Activated CD4-positive, alpha-beta T cell treated with anti-CD3 and anti-CD28 coated beads, Interleukin-10, Interleukin-2, amounts not matched to agents 100 ng/mL and 50 ng/mL, durations not matched to agents 16 hours and 8 hours (primary cell): ENCODE data around the gene WIZ.

Experiments used
- DNase-seq: peaks from one replicate; pipeline ENCODE4 v3.0.0-alpha.2; 2020

The WIZ gene

DNA sequence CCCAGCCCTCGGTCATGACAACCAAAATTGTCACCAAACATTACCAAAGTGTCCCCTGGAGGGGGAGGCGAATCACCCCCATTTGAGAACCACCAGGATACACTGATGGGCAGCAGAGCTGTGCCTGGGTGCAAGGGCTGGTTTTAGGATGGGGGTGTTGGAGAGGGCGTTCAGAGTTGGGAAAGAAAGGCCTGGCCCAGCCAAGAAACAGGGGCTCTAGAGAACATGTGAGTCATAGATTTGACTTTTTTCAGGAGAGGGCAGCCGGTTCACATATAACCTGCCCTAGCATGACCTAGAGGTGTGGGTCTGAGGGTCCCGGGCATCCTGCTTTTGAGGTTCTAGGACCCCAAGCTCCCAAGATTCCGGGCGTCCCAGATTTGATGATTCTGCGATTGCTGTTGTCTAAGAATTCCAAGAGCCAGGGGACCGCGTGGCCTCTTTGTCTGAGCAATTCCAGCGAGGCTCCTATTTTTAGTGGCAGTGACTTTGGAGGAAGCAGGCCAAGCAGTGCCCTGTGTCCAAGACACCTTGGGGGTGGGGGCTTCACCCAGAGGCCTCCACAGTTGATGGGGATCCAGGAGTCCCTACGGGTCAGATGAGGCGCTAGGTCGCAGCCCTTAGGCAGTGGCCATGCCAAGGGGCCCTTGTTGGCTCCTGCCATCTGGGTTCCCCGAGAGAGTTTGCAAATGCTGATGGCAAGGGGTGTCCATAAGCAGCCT lies 5.1 kb downstream of the WIZ start:
- no peak for DNase-seq

DNA sequence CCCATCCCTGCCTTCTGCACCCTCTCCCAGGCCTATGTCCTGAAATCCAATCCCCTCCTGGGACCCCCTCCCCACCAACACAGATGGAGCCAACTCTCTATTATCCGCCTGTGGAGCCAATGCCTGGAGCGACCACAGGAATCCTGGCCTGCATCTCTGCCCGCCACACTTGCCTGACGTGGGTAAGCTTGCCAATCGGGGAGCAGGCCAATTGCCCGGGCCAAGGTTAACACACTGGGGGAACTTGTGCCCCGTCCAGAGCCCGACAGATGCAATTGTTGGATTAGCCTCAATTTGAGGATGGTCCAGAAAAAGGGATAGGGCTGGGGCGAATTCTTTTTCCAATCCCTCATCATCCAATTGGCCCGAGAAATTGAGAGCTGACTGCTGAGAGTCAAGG lies 5.9 kb downstream of the WIZ start:
- DNase-seq: no peak

- DNase-seq: no peak
Measured at GRCh38 chr19:15443325-15443724, 6.4 kb downstream of the WIZ start.

GRCh38 chr19:15442142-15442920 lies 7.4 kb downstream of the WIZ start:
- DNase-seq: no peak

DNA sequence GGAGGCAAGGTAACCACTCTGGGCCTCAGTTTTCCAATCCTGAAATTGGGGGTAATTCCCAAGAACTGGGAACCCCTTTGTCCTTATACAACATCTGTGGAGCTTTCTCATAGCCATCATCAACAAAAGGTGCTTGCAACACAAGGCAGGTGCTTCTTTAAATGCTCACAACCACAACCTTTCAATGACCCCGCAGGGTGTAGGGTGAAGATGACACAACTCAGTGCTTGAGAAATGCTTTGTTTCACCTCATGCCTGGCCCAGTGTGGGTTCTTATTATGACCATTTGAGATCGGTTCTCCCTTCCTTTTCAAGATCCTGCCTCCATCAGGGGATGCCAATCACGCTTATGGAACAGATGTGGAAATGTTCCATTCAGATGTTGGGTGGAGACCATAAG lies 8.4 kb downstream of the WIZ start:
- no peak for DNase-seq

GRCh38 chr19:15439821-15440641 lies 9.7 kb downstream of the WIZ start:
- DNase-seq: no peak

GRCh38 chr19:15439078-15439799 lies 10.5 kb downstream of the WIZ start:
- DNase-seq: no peak

- no peak for DNase-seq
Measured at GRCh38 chr19:15438577-15438976, 11.2 kb downstream of the WIZ start.

DNA sequence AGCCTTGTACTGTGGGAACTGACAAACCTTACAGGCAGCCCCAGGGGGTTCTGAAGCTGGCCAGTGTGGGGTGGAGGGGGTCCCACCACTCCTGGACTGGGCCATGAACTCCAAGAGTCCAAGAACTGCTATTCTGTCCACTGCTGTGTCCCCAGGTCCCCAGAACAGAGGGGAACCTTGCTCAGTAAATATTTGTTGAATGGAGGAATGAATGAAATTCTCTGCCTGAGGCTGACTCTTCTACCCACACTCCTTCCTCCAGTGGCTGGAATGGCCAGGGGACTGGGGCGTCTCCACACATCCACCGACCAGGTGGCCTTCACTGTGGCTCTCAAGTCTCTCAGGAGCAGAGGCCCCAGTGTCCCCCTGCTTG lies 11.6 kb downstream of the WIZ start:
- DNase-seq: no peak

GRCh38 chr19:15437355-15438123 lies 12.2 kb downstream of the WIZ start:
- no peak for DNase-seq

- DNase-seq: no peak
Measured at GRCh38 chr19:15436826-15437110, 13.0 kb downstream of the WIZ start.

DNA sequence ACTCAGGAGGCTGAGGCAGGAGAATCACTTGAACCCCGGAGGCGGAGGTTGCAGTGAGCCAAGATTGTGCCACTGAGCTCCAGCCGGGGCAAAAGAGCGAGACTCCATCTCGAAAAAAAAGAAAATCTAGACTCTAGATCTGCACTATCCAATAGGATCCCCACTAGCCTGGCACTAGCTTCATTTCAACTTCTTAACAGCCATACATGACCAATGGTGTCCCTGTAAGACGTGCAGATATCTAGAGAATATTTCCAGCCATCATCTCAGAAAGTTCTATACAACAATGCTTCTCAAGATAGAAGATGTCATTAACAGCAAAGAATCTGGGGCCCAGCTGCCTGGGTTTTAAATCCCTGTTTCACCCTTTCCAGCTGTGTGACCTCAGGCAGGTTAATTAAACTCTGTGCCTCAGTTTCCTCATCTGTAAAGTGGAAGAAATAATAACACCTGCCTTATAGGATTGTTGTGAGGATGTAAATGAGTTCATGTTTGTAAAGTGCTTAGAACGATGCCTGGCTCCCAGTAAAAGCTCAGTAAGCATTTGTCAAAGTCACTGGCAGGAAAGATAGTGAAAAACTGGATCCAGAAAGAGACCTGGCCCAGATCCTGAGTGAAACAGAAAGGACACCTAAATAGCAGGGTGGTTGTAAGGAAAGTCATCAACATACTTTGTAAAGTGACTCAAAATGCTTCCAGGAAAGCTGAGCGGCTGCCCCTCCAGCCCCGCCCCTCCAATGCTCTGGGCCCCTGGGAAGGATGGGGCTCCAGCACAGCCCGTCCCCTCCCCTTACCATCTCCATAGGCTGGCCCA lies 13.5 kb downstream of the WIZ start:
- no peak for DNase-seq

DNA sequence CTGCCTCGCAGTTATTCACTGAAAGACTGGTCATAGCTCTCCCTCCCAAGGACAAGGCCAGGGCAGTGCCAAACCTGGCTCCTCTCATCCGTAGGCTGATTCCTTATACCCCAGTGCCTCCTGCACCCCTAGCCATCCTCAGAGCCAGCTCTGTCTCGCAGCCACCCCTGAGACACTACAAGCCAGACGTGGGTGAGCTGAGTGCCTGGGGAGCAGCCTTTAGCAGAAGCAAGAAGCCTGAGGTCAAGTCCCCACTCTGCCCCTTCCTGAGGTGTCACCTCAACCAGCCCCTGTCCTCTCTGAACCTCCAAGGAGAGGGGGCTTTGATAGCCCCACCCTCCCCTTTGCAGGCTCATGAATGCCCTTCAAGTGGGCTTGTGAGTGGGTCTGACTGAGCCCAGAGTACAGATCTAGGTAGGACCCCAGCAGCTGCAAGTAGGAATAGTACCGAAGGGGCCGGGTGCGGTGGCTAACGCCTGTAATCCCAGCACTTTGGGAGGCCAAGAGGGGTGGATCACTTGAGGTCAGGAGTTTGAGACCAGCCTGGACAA lies 16.2 kb downstream of the WIZ start:
- DNase-seq: no peak

DNA sequence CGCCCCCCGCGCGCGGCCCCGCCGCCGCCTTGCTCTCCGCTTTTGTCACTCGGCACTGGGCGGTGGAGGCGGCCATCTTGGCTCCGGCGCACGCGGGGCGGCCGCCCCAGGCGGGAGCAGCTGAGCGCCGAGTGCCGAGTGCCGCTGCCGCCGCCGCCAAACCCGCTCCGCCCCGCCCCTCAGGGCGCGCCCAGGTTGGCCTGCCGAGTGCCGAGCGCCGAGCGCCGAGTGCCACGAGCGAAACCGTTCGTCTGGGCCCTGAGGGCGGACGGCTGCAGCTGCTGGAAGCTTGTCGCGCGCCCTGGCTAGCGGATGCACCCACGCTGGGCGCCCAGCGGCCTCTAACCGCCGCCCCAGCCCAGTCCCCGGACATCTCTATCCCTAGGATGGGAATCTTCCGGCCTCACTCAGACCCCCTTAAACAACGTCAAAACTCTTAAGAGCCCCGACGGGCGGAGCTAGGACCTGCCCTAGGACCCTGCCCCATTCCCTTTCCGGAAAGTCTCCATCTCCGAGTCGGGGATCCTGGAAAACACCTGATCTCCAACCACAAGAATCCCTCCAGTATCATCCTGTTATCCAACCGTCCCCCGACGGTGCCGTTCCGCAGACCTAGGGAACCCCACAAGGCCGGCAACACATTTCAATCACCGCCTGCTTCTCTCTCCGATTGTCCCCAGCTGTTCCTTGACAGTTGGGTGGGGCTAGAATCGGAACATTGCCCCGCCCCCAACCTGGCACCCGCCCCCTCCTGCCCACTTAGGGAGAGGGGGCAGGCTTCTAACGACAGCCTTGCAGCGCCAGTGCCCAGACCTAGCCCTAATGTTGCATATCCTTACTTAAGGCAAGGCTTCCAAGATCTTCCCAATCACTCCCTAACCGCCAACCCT lies 16.9 kb downstream of the WIZ start:
- DNase-seq: peak; percentile 95

DNA sequence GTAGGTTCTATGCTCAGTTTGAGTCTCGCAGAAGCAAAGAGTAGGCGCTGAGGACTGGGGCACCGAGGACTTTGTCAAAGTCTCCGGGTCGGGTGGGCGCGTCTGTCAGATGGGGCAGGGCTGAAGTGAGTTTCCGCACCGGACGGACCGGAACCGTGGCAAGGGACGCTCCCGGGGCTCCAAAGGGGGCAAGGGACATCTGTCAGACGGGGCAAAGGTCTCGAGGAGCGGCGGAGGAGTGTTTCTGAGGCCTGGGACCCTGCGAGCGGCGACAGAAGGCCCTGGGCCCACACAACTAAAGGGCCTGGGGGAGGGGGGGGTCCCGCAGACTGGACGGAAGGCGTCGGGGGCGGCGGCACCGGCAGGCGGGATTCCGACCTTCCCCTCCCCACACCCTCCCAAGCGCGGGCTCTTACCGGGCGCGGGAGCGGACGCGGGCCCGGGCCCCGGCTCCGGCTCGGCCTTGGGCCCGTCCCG lies 17.7 kb downstream of the WIZ start:
- peak; percentile 32 for DNase-seq

DNA sequence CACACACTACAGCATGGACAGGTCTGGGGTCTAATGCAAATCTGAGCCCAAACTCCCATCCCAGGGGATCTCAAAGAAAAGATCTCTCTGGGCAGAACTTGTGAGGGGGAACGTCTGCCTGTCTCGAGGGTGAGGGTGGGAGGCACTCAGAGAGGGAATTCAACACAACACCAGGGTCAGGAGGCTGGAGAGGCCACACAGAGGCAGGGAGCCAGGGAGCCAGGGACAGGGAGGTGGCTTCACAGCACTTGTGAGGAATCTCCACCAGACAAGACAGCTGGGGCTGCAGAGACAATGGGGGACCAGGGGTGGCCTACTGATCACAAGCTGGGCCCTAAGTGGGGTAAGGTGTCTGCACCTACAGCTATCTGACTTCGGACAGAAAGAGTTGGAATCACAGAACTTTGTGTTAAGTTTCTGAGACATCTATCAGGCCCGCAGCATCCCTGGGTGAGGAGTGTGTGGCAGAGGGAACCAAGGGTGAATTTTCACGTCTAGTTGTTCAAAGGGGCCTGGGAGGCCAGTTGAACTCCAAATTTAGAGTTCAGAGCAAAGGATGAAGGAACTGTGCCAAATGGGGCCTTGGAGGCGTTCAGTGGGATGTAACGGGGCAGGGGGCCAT lies 18.2 kb downstream of the WIZ start:
- no peak for DNase-seq

- no peak for DNase-seq
Measured at GRCh38 chr19:15430526-15431120, 19.1 kb downstream of the WIZ start.

GRCh38 chr19:15429825-15430467 lies 19.8 kb downstream of the WIZ start:
- DNase-seq: no peak
